ENCODE measurements around the gene REN. TPM values are rescaled to one million over a fixed set of nuclear protein-coding genes. Genes with fewer than 3 reads are reported as not detected.

The REN gene
- total RNA-seq, 1 experiment from 2014 or later, result not detected

- Histone ChIP-seq H3T11ph (ENCODE audit: low read length) (no peak overlapping the region), H2BK120ac (ENCODE audit: low read depth, low read length, poor library complexity, severe bottlenecking) (no peak overlapping the region), H2AK5ac (ENCODE audit: insufficient read length, low read length) (no peak overlapping the region), H3K9me3 (ENCODE audit: control insufficient read depth, low read depth, low read length) (no peaks in the 10 kb centered on the region), H3K23me2 (ENCODE audit: insufficient read length, low read depth, low read length, poor library complexity, severe bottlenecking) (no peaks in the 10 kb centered on the region), H3K27me3 (ENCODE audit: insufficient read depth, low read length) (peaks cover 2% of the 10 kb centered on the region; the same call in 1 of the 2 replicates), H2BK12ac (ENCODE audit: insufficient read length, low read depth, low read length) (no peak overlapping the region), H3K14ac (ENCODE audit: insufficient read depth, low read length) (no peak overlapping the region), H3K79me2 (ENCODE audit: insufficient read depth, low read length) (no peaks in the 10 kb centered on the region), H3K18ac (ENCODE audit: insufficient read length, low read depth, low read length) (no peak overlapping the region), H2AFZ (ENCODE audit: low read length) (no peak overlapping the region), H3K4ac (ENCODE audit: low read depth, low read length) (no peak overlapping the region), H3K23ac (ENCODE audit: insufficient read length, low read depth, low read length) (no peak overlapping the region), H3K27ac (ENCODE audit: insufficient read length, low read depth, low read length) (no peak overlapping the region), H3K4me2 (ENCODE audit: insufficient read depth, insufficient read length, low read length) (no peak overlapping the region), H2BK5ac (ENCODE audit: insufficient read length, low read length) (no peak overlapping the region), H4K91ac (ENCODE audit: insufficient read length, low read depth, low read length) (no peak overlapping the region), H4K8ac (replicated peaks; ENCODE audit: insufficient read length, low read depth, low read length) (no peak overlapping the region), H4K20me1 (ENCODE audit: control insufficient read depth, insufficient read depth, insufficient read length) (no peaks in the 10 kb centered on the region), H3K56ac (ENCODE audit: insufficient read length, low read depth, low read length) (no peak overlapping the region), H4K5ac (ENCODE audit: insufficient read length, low read depth, low read length) (no peak overlapping the region), H2BK15ac (ENCODE audit: low read depth, low read length) (no peak overlapping the region), H3K79me1 (ENCODE audit: insufficient read depth, low read depth, low read length, poor library complexity, severe bottlenecking) (no peaks in the 10 kb centered on the region), H2BK20ac (ENCODE audit: low read depth, low read length, poor library complexity, severe bottlenecking) (no peak overlapping the region), H3K4me1 (ENCODE audit: insufficient read depth, low read length) (no peaks in the 10 kb centered on the region), H3K9ac (ENCODE audit: extremely low read depth, insufficient read length, low read length) (no peak overlapping the region)
- no peak for TF ChIP-seq CTCF (conservative IDR thresholded peaks at IDR 0.05)
- no peak for DNase-seq
- H3K9me3 Mint-ChIP-seq, result peaks cover 0 to 5% of the 10 kb centered on the region in 2 experiments; a peak in 1 of 5 replicates
- H3K36me3 Mint-ChIP-seq (ENCODE audit: insufficient read depth in 1 of 3, low read depth in 3 of 3), result no peaks in the 10 kb centered on the region; a peak in 2 of 7 replicates
- no peak overlapping the region for H3K4me3 Mint-ChIP-seq
- peaks cover 12 to 15% of the 10 kb centered on the region in 2 experiments for H3K4me1 Mint-ChIP-seq
- H3K27me3 Mint-ChIP-seq (ENCODE audit: low read depth), result peaks cover 65% of the 10 kb centered on the region
- WGBS (ENCODE audit: extremely low coverage, insufficient read length, low lambda C conversion rate), result no CpG with 5 or more reads among the region's 3 CpGs
- no peak overlapping the region for H3K27ac Mint-ChIP-seq
Measured at GRCh38 chr1:204192589-204193352, 26.6 kb upstream of the REN start.

Data from H9 (cell line).